ENCODE data around the gene BPIFB6. TPM values are rescaled to one million over a fixed set of nuclear protein-coding genes. Genes with fewer than 3 reads are reported as not detected.

Gene BPIFB6
- total RNA-seq, 1 donor = not detected

DNA sequence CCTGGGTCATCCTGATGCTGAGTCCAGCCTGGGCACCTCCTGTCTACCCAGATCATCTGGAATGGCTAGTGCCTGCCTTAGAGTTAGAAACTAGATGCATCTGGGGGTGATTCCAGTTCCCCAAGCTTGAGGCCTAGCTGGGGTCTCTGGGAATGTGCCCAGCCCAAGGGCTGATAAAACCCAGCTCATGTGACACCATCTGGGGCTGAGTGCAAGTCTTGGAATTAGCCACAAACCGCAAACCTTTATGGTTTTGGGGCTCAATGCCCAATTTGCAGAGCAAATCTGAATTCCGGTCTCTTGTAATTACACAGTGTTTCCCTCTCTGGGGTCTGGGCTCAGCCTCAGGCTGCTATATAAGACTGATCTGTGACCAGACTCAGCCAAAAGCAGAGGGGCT is 47.8 kb downstream of the BPIFB6 start, which contains the start of gene BPIFB4:
TSS of gene BPIFB4 (plus strand) at position 385 of the 400 bp plus-strand sequence. CDS start 1,884 bp downstream, outside the sequence.
- Histone ChIP-seq H3K36me3 (ENCODE audit: insufficient read depth, low read length) (no peaks in the 10 kb centered on the region), H3K9me3 (ENCODE audit: low read depth, low read length) (no peaks in the 10 kb centered on the region), H3K4me2 (ENCODE audit: insufficient read depth, low read length) (no peak within 1 kb of the TSS), H3K4me1 (ENCODE audit: insufficient read depth, low read length) (no peaks in the 10 kb centered on the region), H4K20me1 (ENCODE audit: insufficient read depth, low read length) (no peaks in the 10 kb centered on the region), H3K79me2 (ENCODE audit: insufficient read depth, low read length) (no peaks in the 10 kb centered on the region), H3K27ac (ENCODE audit: low read depth, low read length) (no peak within 1 kb of the TSS), H3K27me3 (ENCODE audit: insufficient read depth, low read length) (peaks cover 11% of the 10 kb centered on the region), H3K4me3 (ENCODE audit: insufficient read depth, low read length) (no peak within 1 kb of the TSS), H2AFZ (ENCODE audit: low read length) (no peak within 1 kb of the TSS)
- TF ChIP-seq CTCF (IDR thresholded peaks at IDR 0.05; ENCODE audit: extremely low read depth, low read depth, low read length) = no peak
- DNase-seq (ENCODE audit: insufficient read length, low spot score, missing footprints) = peak; percentile 91

DNA sequence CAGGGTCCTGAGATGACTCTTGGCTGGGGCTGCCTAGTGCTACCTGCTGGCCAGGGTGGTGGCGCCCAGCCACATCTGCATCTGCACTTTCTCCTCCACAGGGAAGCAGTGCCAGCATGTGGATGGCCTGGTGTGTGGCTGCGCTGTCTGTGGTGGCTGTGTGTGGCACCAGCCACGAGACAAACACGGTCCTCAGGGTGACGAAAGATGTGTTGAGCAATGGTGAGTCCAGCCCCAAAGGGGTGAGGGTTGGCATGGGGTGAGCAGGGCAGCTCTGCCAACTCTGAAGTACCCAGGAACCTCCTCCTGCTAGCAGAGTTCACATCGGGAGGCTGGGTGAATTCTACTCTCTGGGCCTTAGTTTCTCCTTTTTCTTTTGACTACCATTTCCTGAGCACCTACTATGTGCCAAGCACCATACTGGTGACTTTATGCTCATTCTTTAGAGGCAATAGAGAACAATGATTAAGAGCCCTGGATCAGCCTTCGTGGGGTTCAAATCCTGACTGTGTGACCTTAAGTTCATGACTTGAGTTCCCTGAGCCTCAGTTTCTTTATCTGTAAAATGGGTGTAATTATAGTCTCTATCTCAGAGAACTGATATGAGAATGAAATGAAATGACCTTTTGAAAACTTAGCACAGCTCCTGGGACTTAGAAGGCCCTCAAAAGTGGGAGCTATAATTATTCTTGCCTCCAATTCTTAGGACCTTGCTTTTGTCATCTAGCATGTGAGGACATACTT is 50.1 kb downstream of the BPIFB6 start:
- no peak overlapping the region for H3K27ac ChIP-seq (ENCODE audit: low read depth, low read length)
- no peaks in the 10 kb centered on the region for H3K36me3 ChIP-seq (ENCODE audit: insufficient read depth, low read length)
- no peaks in the 10 kb centered on the region for H3K9me3 ChIP-seq (ENCODE audit: low read depth, low read length)
- no peak overlapping the region for H3K4me3 ChIP-seq (ENCODE audit: insufficient read depth, low read length)
- H4K20me1 ChIP-seq (ENCODE audit: insufficient read depth, low read length) = no peaks in the 10 kb centered on the region
- no peak for DNase-seq (ENCODE audit: insufficient read length, low spot score, missing footprints)
- no peak overlapping the region for H3K4me2 ChIP-seq (ENCODE audit: insufficient read depth, low read length)
- H3K79me2 ChIP-seq (ENCODE audit: insufficient read depth, low read length) = no peaks in the 10 kb centered on the region
- no peak overlapping the region for H2AFZ ChIP-seq (ENCODE audit: low read length)
- no peaks in the 10 kb centered on the region for H3K4me1 ChIP-seq (ENCODE audit: insufficient read depth, low read length)
- no peak for TF ChIP-seq CTCF (IDR thresholded peaks at IDR 0.05; ENCODE audit: extremely low read depth, low read depth, low read length)
- H3K27me3 ChIP-seq (ENCODE audit: insufficient read depth, low read length) = peaks cover 7% of the 10 kb centered on the region

GRCh38 chr20:33082546-33082945 is 51.1 kb downstream of the BPIFB6 start:
- Histone ChIP-seq H3K27ac (ENCODE audit: low read depth, low read length) (no peak overlapping the region), H3K4me3 (ENCODE audit: insufficient read depth, low read length) (no peak overlapping the region), H3K9me3 (ENCODE audit: low read depth, low read length) (no peaks in the 10 kb centered on the region), H2AFZ (ENCODE audit: low read length) (no peak overlapping the region), H3K4me2 (ENCODE audit: insufficient read depth, low read length) (no peak overlapping the region), H3K4me1 (ENCODE audit: insufficient read depth, low read length) (no peaks in the 10 kb centered on the region), H3K79me2 (ENCODE audit: insufficient read depth, low read length) (no peaks in the 10 kb centered on the region), H3K36me3 (ENCODE audit: insufficient read depth, low read length) (no peaks in the 10 kb centered on the region), H4K20me1 (ENCODE audit: insufficient read depth, low read length) (no peaks in the 10 kb centered on the region), H3K27me3 (ENCODE audit: insufficient read depth, low read length) (peaks cover 7% of the 10 kb centered on the region)
- TF ChIP-seq CTCF (IDR thresholded peaks at IDR 0.05; ENCODE audit: extremely low read depth, low read depth, low read length) = no peak
- no peak for DNase-seq (ENCODE audit: insufficient read length, low spot score, missing footprints)

- peaks cover 7% of the 10 kb centered on the region for H3K27me3 ChIP-seq (ENCODE audit: insufficient read depth, low read length)
- H3K79me2 ChIP-seq (ENCODE audit: insufficient read depth, low read length) = no peaks in the 10 kb centered on the region
- no peaks in the 10 kb centered on the region for H3K9me3 ChIP-seq (ENCODE audit: low read depth, low read length)
- H4K20me1 ChIP-seq (ENCODE audit: insufficient read depth, low read length) = no peaks in the 10 kb centered on the region
- H3K27ac ChIP-seq (ENCODE audit: low read depth, low read length) = no peak overlapping the region
- no peaks in the 10 kb centered on the region for H3K36me3 ChIP-seq (ENCODE audit: insufficient read depth, low read length)
- H2AFZ ChIP-seq (ENCODE audit: low read length) = no peak overlapping the region
- H3K4me1 ChIP-seq (ENCODE audit: insufficient read depth, low read length) = no peaks in the 10 kb centered on the region
- no peak for DNase-seq (ENCODE audit: insufficient read length, low spot score, missing footprints)
- no peak overlapping the region for H3K4me3 ChIP-seq (ENCODE audit: insufficient read depth, low read length)
- no peak for TF ChIP-seq CTCF (IDR thresholded peaks at IDR 0.05; ENCODE audit: extremely low read depth, low read depth, low read length)
- no peak overlapping the region for H3K4me2 ChIP-seq (ENCODE audit: insufficient read depth, low read length)
Observed at GRCh38 chr20:33083544-33084340, 52.3 kb downstream of the BPIFB6 start.

Measured in osteoblast (primary cell).